Peyer's patch (tissue), 4 donors: ENCODE data around the gene SUGP1. TPM values are rescaled to one million over a fixed set of nuclear protein-coding genes. Genes with fewer than 3 reads are reported as not detected.

Experiments used
- DNase-seq, 3 donors: peaks; one replicate each; pipeline ENCODE4 v3.0.0-alpha.2; 2017 to 2019
- H3K27ac ChIP-seq, 4 donors: fragments of 200-600 bp; sonication (generic); one replicate each; pipeline ENCODE4 v1.5.1; 2016 to 2019
- H3K27me3 ChIP-seq, 2 donors: fragments of 200-600 bp; sonication (generic); one replicate each; pipeline ENCODE4 v1.5.1; 2019
- H3K36me3 ChIP-seq, 3 donors: fragments of 200-600 bp; sonication (generic); one replicate each; pipeline ENCODE4 v1.5.1; 2016 to 2019
- H3K4me1 ChIP-seq, 4 donors: fragments of 200-600 bp; sonication (generic); one replicate each; pipeline ENCODE4 v1.5.1; 2016 to 2019
- H3K4me3 ChIP-seq, 4 donors: fragments of 200-600 bp; sonication (generic); 1 replicate in 3 of 4; 2 replicates in 1 of 4; pipeline ENCODE4 v1.5.1; 2016 to 2019; ENCODE audit warnings: mild to moderate bottlenecking in 1 of 4
- H3K9me3 ChIP-seq, 4 donors: fragments of 200-600 bp; sonication (generic); one replicate each; pipeline ENCODE4 v1.5.1; 2016 to 2019; ENCODE audit warnings: mild to moderate bottlenecking in 1 of 4
- POLR2A ChIP-seq, 2 donors: fragments of 450-650 bp; IDR thresholded peaks; one replicate each; pipeline ENCODE4 v1.5.1; 2017; ENCODE audit warnings: antibody characterized with exemption in 2 of 2, mild to moderate bottlenecking in 2 of 2, moderate library complexity in 2 of 2
- total RNA-seq, 4 donors: library from RNA; depleted of rRNA; stranded (reverse); fragments of >200 nt; gene quantifications; one replicate each; pipeline ENCODE4 v1.1.0, GENCODE V29; 2016
- TF ChIP-seq, protein P1 (sequence below), 6 experiments: fragments of 450-650 bp in 4 of 6; fragments of 200-600 bp in 2 of 6; sonication (generic) in 1 of 6; IDR thresholded peaks; one replicate each; pipeline ENCODE4 v1.5.1; 2017 to 2019; ENCODE audit warnings: antibody characterized with exemption in 6 of 6, mild to moderate bottlenecking in 3 of 6, moderate library complexity in 1 of 6

Gene SUGP1
- total RNA-seq, 4 donors from 2014 or later: 49.5 to 58.6 (median 55.2) TPM

DNA sequence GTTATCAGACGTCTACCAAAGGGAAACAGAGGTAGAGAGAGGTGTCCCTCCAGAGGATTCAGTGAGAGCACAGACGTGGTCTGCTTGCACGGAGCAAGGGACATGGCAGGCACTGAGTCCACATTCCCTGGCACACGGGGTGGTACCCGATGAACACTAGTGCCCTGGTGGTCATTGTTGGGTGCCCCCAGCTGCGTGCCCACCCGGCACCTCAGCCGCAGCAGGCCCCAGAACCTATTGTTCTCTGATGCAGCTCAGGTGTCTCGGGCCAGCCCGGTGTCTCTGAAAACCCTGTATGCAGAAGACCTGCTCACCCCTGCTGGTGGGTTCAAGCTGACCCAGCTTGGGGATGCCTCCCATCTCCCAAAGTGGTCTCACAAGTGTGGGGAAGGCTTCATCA lies 11.9 kb downstream of the SUGP1 start:
- H3K27me3 ChIP-seq: no peaks in the 10 kb centered on the region
- no peaks in the 10 kb centered on the region for H3K9me3 ChIP-seq
- peaks cover 0 to 95% (median 0%) of the 10 kb centered on the region in 3 donors for H3K36me3 ChIP-seq
- no peak overlapping the region for H3K4me3 ChIP-seq
- no peak overlapping the region for H3K27ac ChIP-seq
- TF ChIP-seq, protein P1, sequence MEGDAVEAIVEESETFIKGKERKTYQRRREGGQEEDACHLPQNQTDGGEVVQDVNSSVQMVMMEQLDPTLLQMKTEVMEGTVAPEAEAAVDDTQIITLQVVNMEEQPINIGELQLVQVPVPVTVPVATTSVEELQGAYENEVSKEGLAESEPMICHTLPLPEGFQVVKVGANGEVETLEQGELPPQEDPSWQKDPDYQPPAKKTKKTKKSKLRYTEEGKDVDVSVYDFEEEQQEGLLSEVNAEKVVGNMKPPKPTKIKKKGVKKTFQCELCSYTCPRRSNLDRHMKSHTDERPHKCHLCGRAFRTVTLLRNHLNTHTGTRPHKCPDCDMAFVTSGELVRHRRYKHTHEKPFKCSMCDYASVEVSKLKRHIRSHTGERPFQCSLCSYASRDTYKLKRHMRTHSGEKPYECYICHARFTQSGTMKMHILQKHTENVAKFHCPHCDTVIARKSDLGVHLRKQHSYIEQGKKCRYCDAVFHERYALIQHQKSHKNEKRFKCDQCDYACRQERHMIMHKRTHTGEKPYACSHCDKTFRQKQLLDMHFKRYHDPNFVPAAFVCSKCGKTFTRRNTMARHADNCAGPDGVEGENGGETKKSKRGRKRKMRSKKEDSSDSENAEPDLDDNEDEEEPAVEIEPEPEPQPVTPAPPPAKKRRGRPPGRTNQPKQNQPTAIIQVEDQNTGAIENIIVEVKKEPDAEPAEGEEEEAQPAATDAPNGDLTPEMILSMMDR (IDR thresholded peaks at IDR 0.05): no peak
- TF ChIP-seq POLR2A (IDR thresholded peaks at IDR 0.05): no peak
- no peaks in the 10 kb centered on the region for H3K4me1 ChIP-seq
- DNase-seq: no peak

- no peak for TF ChIP-seq POLR2A (IDR thresholded peaks at IDR 0.05)
- TF ChIP-seq, protein P1 (IDR thresholded peaks at IDR 0.05): no peak
- no peaks in the 10 kb centered on the region for H3K9me3 ChIP-seq
- H3K4me3 ChIP-seq: no peak overlapping the region
- H3K27ac ChIP-seq: no peak overlapping the region
- no peaks in the 10 kb centered on the region for H3K4me1 ChIP-seq
- H3K36me3 ChIP-seq: peaks cover 0 to 97% (median 0%) of the 10 kb centered on the region in 3 donors
- DNase-seq: no peak
- no peaks in the 10 kb centered on the region for H3K27me3 ChIP-seq
Measured at GRCh38 chr19:19306191-19306590, 14.1 kb downstream of the SUGP1 start.

DNA sequence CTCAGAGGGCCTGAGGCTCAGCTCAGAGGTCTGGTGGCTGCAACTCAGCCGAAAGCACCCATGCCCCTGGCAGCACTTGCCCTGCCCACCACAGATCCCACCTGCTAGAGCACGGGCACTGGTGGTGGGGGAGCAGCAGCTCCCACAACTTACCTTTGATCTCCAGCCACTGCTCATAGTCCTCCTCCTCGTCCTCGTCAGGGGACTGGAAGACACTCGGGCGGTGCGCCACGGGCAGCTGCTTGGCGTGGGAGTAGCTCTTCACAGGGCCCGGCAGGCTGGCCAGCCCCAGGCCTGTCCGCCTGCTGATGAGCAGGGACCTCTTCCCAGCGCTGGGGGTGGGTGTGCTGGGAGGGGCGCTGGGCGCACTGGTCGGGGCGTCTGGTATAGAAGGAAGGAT lies 14.6 kb downstream of the SUGP1 start:
- peaks cover 0 to 99% (median 0%) of the 10 kb centered on the region in 3 donors for H3K36me3 ChIP-seq
- H3K27me3 ChIP-seq: no peaks in the 10 kb centered on the region
- no peak for TF ChIP-seq POLR2A (IDR thresholded peaks at IDR 0.05)
- TF ChIP-seq, protein P1 (IDR thresholded peaks at IDR 0.05): no peak
- H3K27ac ChIP-seq: no peak overlapping the region
- no peaks in the 10 kb centered on the region for H3K9me3 ChIP-seq
- no peak overlapping the region for H3K4me3 ChIP-seq
- no peak for DNase-seq
- no peaks in the 10 kb centered on the region for H3K4me1 ChIP-seq

- Histone ChIP-seq H3K36me3 (peaks cover 0 to 98% (median 0%) of the 10 kb centered on the region in 3 donors), H3K27ac (no peak overlapping the region), H3K9me3 (no peaks in the 10 kb centered on the region), H3K27me3 (no peaks in the 10 kb centered on the region), H3K4me1 (no peaks in the 10 kb centered on the region), H3K4me3 (no peak overlapping the region)
- TF ChIP-seq, protein P1 (IDR thresholded peaks at IDR 0.05): no peak
- no peak for TF ChIP-seq POLR2A (IDR thresholded peaks at IDR 0.05)
- no peak for DNase-seq
Measured at GRCh38 chr19:19305066-19305465, 15.2 kb downstream of the SUGP1 start.

GRCh38 chr19:19304186-19304965 lies 15.9 kb downstream of the SUGP1 start:
- no peak for TF ChIP-seq POLR2A (IDR thresholded peaks at IDR 0.05)
- TF ChIP-seq, protein P1 (IDR thresholded peaks at IDR 0.05): no peak
- Histone ChIP-seq H3K27ac (no peak overlapping the region), H3K4me3 (no peak overlapping the region), H3K4me1 (no peaks in the 10 kb centered on the region), H3K36me3 (peaks cover 0 to 91% (median 0%) of the 10 kb centered on the region in 3 donors), H3K9me3 (no peaks in the 10 kb centered on the region), H3K27me3 (no peaks in the 10 kb centered on the region)
- no peak for DNase-seq
